Astrocyte (in vitro differentiated cells and primary cell): ENCODE results near the gene HTR3C. TPM values are rescaled to one million over a fixed set of nuclear protein-coding genes. Genes with fewer than 3 reads are reported as not detected.

ENCODE experiments used
- DNase-seq: peaks from one replicate; pipeline ENCODE4 v3.0.0-alpha.2; 2010; ENCODE audit warnings: low read depth
- FAIRE-seq: peaks from 2 replicates; lab custom pipeline; 2011; peaks lifted over from hg19 to GRCh38; lab: Jason Lieb, UNC
- H2AFZ ChIP-seq: 2 replicates; pipeline ENCODE4 v1.6.0; 2012; ENCODE audit warnings: low read depth, low read length, inconsistent platforms
- H3K27ac ChIP-seq: 2 replicates; pipeline ENCODE4 v1.5.1; 2011; ENCODE audit warnings: low read depth, low read length, inconsistent platforms
- H3K27me3 ChIP-seq: 2 replicates; pipeline ENCODE4 v1.6.0; 2011; ENCODE audit warnings: low read length, inconsistent platforms; ENCODE audit not compliant: insufficient read depth
- H3K36me3 ChIP-seq: 2 replicates; pipeline ENCODE4 v1.5.1; 2011; ENCODE audit warnings: low read length, inconsistent platforms; ENCODE audit not compliant: insufficient read depth
- H3K4me1 ChIP-seq: 2 replicates; pipeline ENCODE4 v1.5.1; 2011; ENCODE audit warnings: low read length, inconsistent platforms; ENCODE audit not compliant: insufficient read depth
- H3K4me2 ChIP-seq: 2 replicates; pipeline ENCODE4 v1.6.0; 2012; ENCODE audit warnings: low read length, inconsistent platforms
- H3K4me3 ChIP-seq: 2 replicates; pipeline ENCODE4 v1.5.1; 2011; ENCODE audit warnings: low read depth, mild to moderate bottlenecking, low read length, inconsistent platforms; ENCODE audit not compliant: insufficient read depth
- H3K79me2 ChIP-seq: 2 replicates; pipeline ENCODE4 v1.6.0; 2012; ENCODE audit warnings: mild to moderate bottlenecking, low read length, inconsistent platforms; ENCODE audit not compliant: insufficient read depth
- H3K9ac ChIP-seq: 2 replicates; pipeline ENCODE4 v1.6.0; 2012; ENCODE audit warnings: mild to moderate bottlenecking, low read length, inconsistent platforms
- H3K9me3 ChIP-seq: 2 replicates; pipeline ENCODE4 v1.5.1; 2012; ENCODE audit warnings: low read depth, mild to moderate bottlenecking, low read length, inconsistent platforms; ENCODE audit not compliant: insufficient read depth
- H4K20me1 ChIP-seq: 2 replicates; pipeline ENCODE4 v1.6.0; 2012; ENCODE audit warnings: low read length, inconsistent platforms; ENCODE audit not compliant: insufficient read depth
- H3K27ac Mint-ChIP-seq: one replicate; pipeline ENCODE4 v1.8.0; 2021; ENCODE audit warnings: mild to moderate bottlenecking, mixed read lengths; ENCODE audit not compliant: unreplicated experiment
- H3K27me3 Mint-ChIP-seq: one replicate; pipeline ENCODE4 v1.8.0; 2021; ENCODE audit warnings: low read depth, mixed read lengths; ENCODE audit not compliant: unreplicated experiment
- H3K36me3 Mint-ChIP-seq: one replicate; pipeline ENCODE4 v1.8.0; 2021; ENCODE audit warnings: low read depth, mixed read lengths; ENCODE audit not compliant: unreplicated experiment
- H3K4me1 Mint-ChIP-seq: one replicate; pipeline ENCODE4 v1.8.0; 2021; ENCODE audit warnings: low read depth, mixed read lengths; ENCODE audit not compliant: unreplicated experiment
- H3K4me3 Mint-ChIP-seq: one replicate; pipeline ENCODE4 v1.8.0; 2021; ENCODE audit warnings: mild to moderate bottlenecking, moderate library complexity, mixed read lengths; ENCODE audit not compliant: unreplicated experiment
- H3K9me3 Mint-ChIP-seq: one replicate; pipeline ENCODE4 v1.8.0; 2021; ENCODE audit warnings: mild to moderate bottlenecking, mixed read lengths; ENCODE audit not compliant: unreplicated experiment
- CTCF ChIP-seq: IDR thresholded peaks from 2 replicates; pipeline ENCODE4 v1.5.1; 2011; ENCODE audit warnings: low read depth, mild to moderate bottlenecking, inconsistent platforms, low read length, moderate library complexity; ENCODE audit not compliant: insufficient read depth
- EZH2 ChIP-seq: IDR thresholded peaks from 2 replicates; pipeline ENCODE4 v1.6.1; 2012; ENCODE audit warnings: mild to moderate bottlenecking, low read length, inconsistent platforms; ENCODE audit not compliant: insufficient read depth
- total RNA-seq: library from RNA; stranded (reverse); gene quantifications from 2 replicates; pipeline ENCODE4 v1.2.1, GENCODE V29; 2021

Gene HTR3C
- total RNA-seq, 1 donor from 2014 or later: not detected

- no peak overlapping the region for H3K27ac ChIP-seq
- H4K20me1 ChIP-seq: no peaks in the 10 kb centered on the region
- Mint-ChIP-seq H3K4me1 (no peaks in the 10 kb centered on the region), H3K27me3 (no peaks in the 10 kb centered on the region), H3K4me3 (no peak overlapping the region), H3K36me3 (no peaks in the 10 kb centered on the region), H3K27ac (no peak overlapping the region), H3K9me3 (peaks cover 2% of the 10 kb centered on the region)
- no peak for TF ChIP-seq EZH2
- H3K4me1 ChIP-seq: no peaks in the 10 kb centered on the region
- no peaks in the 10 kb centered on the region for H3K36me3 ChIP-seq
- no peak for FAIRE-seq
- DNase-seq: no peak
- H3K4me3 ChIP-seq: no peak overlapping the region
- no peak overlapping the region for H2AFZ ChIP-seq
- H3K27me3 ChIP-seq: no peaks in the 10 kb centered on the region
- no peak overlapping the region for H3K4me2 ChIP-seq
- peaks cover 8% of the 10 kb centered on the region for H3K9me3 ChIP-seq
- H3K79me2 ChIP-seq: no peaks in the 10 kb centered on the region
- no peak overlapping the region for H3K9ac ChIP-seq
Observed at GRCh38 chr3:184085389-184085852, 32.6 kb downstream of the HTR3C start.

- Mint-ChIP-seq H3K9me3 (peaks cover 9% of the 10 kb centered on the region), H3K27ac (no peak overlapping the region), H3K36me3 (no peaks in the 10 kb centered on the region), H3K4me1 (no peaks in the 10 kb centered on the region), H3K27me3 (peaks cover 4% of the 10 kb centered on the region), H3K4me3 (no peak overlapping the region)
- no peaks in the 10 kb centered on the region for H3K79me2 ChIP-seq
- H3K27ac ChIP-seq: no peak overlapping the region
- no peaks in the 10 kb centered on the region for H4K20me1 ChIP-seq
- H3K9ac ChIP-seq: no peak overlapping the region
- H3K9me3 ChIP-seq: no peaks in the 10 kb centered on the region
- no peak overlapping the region for H2AFZ ChIP-seq
- no peaks in the 10 kb centered on the region for H3K4me1 ChIP-seq
- no peaks in the 10 kb centered on the region for H3K27me3 ChIP-seq
- no peak overlapping the region for H3K4me3 ChIP-seq
- no peak for DNase-seq
- TF ChIP-seq EZH2 (no peak), CTCF (no peak)
- FAIRE-seq: no peak
- no peak overlapping the region for H3K4me2 ChIP-seq
- no peaks in the 10 kb centered on the region for H3K36me3 ChIP-seq
Observed at GRCh38 chr3:184092199-184092598, 39.4 kb downstream of the HTR3C start.

GRCh38 chr3:184096811-184097383 lies 44.0 kb downstream of the HTR3C start, which contains the start of gene HTR3E:
HTR3E (plus strand) TSS chr3:184097064; CDS start chr3:184097530, 466 bp downstream.
- no peak for TF ChIP-seq CTCF
- TF ChIP-seq EZH2: no peak
- Mint-ChIP-seq H3K4me1 (peaks cover 5% of the 10 kb centered on the region), H3K36me3 (no peaks in the 10 kb centered on the region), H3K4me3 (no peak within 1 kb of the TSS), H3K27ac (no peak within 1 kb of the TSS), H3K27me3 (peaks cover 13% of the 10 kb centered on the region), H3K9me3 (peaks cover 9% of the 10 kb centered on the region)
- no peak within 1 kb of the TSS for H3K27ac ChIP-seq
- H4K20me1 ChIP-seq: no peaks in the 10 kb centered on the region
- DNase-seq (no peak), FAIRE-seq (no peak)
- H3K36me3 ChIP-seq: no peaks in the 10 kb centered on the region
- H3K9ac ChIP-seq: no peak within 1 kb of the TSS
- H3K9me3 ChIP-seq: no peaks in the 10 kb centered on the region
- H3K4me1 ChIP-seq: no peaks in the 10 kb centered on the region
- H3K79me2 ChIP-seq: no peaks in the 10 kb centered on the region
- no peak within 1 kb of the TSS for H2AFZ ChIP-seq
- no peak within 1 kb of the TSS for H3K4me3 ChIP-seq
- no peaks in the 10 kb centered on the region for H3K27me3 ChIP-seq
- no peak within 1 kb of the TSS for H3K4me2 ChIP-seq
